ENCODE measurements around the gene CCDC51. TPM values are rescaled to one million over a fixed set of nuclear protein-coding genes. Genes with fewer than 3 reads are reported as not detected.

Gene CCDC51
- total and polyA plus RNA-seq, 2 of the 13 experiments (the other 11 are each of a cell fraction or from before 2014, with no cell fraction given), result 18.1 to 29.4 TPM

GRCh38 chr3:48405971-48406370, 33.9 kb downstream of the CCDC51 start:
- in situ Hi-C loops (cut with HindIII; ENCODE audit: extremely low pct_ligation_motif_present, low pct_unique_long_range_greater_than_20kb) (no loop called here), intact Hi-C loops (cut with micrococcal nuclease; ENCODE audit: unreplicated experiment) (no loop called here)
- no peaks in the 10 kb centered on the region for H3K27me3 ChIP-seq (ENCODE audit: control insufficient read depth in 1 of 2, insufficient read depth in 2 of 2, low read length in 2 of 2)
- CTCF ChIA-PET (ENCODE audit: low intra/inter-chr PET ratio, low total read pairs), result no interaction called here
- H3K4me3 ChIP-seq (replicated peaks in 1 of 3; ENCODE audit: insufficient read depth in 1 of 3, low read depth in 2 of 3, low read length in 3 of 3), result no peak overlapping the region
- 100% methylated on average over 1 of the region's 1 CpG for WGBS (ENCODE audit: low lambda C conversion rate)
- no peak for DNase-seq (ENCODE audit: low spot score)
- H3K79me2 ChIP-seq (ENCODE audit: insufficient read depth, low read length), result no peaks in the 10 kb centered on the region
- POLR2A ChIA-PET, result interaction anchor here (3.3 kb wide), 1 partner anchor 24 kb away, joined by 19 read pairs; the partner anchor contains the start of gene PLXNB1
- peaks cover 5% of the 10 kb centered on the region; the same call in 1 of the 2 replicates for H4K20me1 ChIP-seq (ENCODE audit: insufficient read depth, low read length)
- H3K4me2 ChIP-seq (ENCODE audit: low read depth, low read length), result no peak overlapping the region
- FAIRE-seq, result no peak
- H3K9me3 ChIP-seq (ENCODE audit: low read length), result no peaks in the 10 kb centered on the region
- no peak overlapping the region for H2AFZ ChIP-seq (ENCODE audit: low read length)
- no peak overlapping the region for H3K27ac ChIP-seq (ENCODE audit: extremely low read length, insufficient read depth, low read length)
- ATAC-seq, result no peak
- no peaks in the 10 kb centered on the region for H3K4me1 ChIP-seq (ENCODE audit: insufficient read depth, low read length)
- TF ChIP-seq ZSCAN29 (CRISPR knock-in tag; conservative IDR thresholded peaks at IDR 0.05), result no peak
- no peak for TF ChIP-seq ZNF891 (CRISPR knock-in tag; IDR thresholded peaks at IDR 0.05)
- TF ChIP-seq STAT6 (CRISPR knock-in tag; IDR thresholded peaks at IDR 0.05; ENCODE audit: borderline replicate concordance), result no peak
- TF ChIP-seq POLR2A (IDR thresholded peaks at IDR 0.05; ENCODE audit: insufficient read depth in 1 of 2, low read depth in 2 of 2, low read length in 2 of 2), result 0 out of 4 replicates have a peak, but pooled peaks of 1 of the 2 experiments have one; percentile 5
- no peak for TF ChIP-seq ZFP36L1 (CRISPR knock-in tag; IDR thresholded peaks at IDR 0.05)
- peaks cover 62 to 77% of the 10 kb centered on the region in 2 experiments for H3K36me3 ChIP-seq (replicated peaks in 1 of 2; ENCODE audit: control insufficient read depth in 1 of 2, insufficient read depth in 2 of 2, low read length in 2 of 2)
- no TSS peak for BruUV-seq (replicated peaks)
- H3K9ac ChIP-seq (ENCODE audit: insufficient read depth, low read depth, low read length), result no peak overlapping the region

GRCh38 chr3:48405343-48405881, 34.5 kb downstream of the CCDC51 start:
- H2AFZ ChIP-seq (ENCODE audit: low read length), result no peak overlapping the region
- ATAC-seq (no peak), FAIRE-seq (no peak), DNase-seq (ENCODE audit: low spot score) (no peak)
- no peak overlapping the region for H3K9ac ChIP-seq (ENCODE audit: insufficient read depth, low read depth, low read length)
- no peaks in the 10 kb centered on the region for H3K27me3 ChIP-seq (ENCODE audit: control insufficient read depth in 1 of 2, insufficient read depth in 2 of 2, low read length in 2 of 2)
- no peaks in the 10 kb centered on the region for H3K9me3 ChIP-seq (ENCODE audit: low read length)
- intact Hi-C loops (cut with micrococcal nuclease; ENCODE audit: unreplicated experiment) (no loop called here), in situ Hi-C loops (cut with HindIII; ENCODE audit: extremely low pct_ligation_motif_present, low pct_unique_long_range_greater_than_20kb) (no loop called here)
- POLR2A ChIA-PET, result interaction anchor here (1.3 to 3.3 kb wide), 4 partner anchors 18 to 34 kb away, joined by 3 to 19 read pairs (median 10); partner anchors contain the start of genes CCDC51, PLXNB1 and TMA7
- H3K27ac ChIP-seq (ENCODE audit: extremely low read length, insufficient read depth, low read length), result no peak overlapping the region
- no peak overlapping the region for H3K4me3 ChIP-seq (replicated peaks in 1 of 3; ENCODE audit: insufficient read depth in 1 of 3, low read depth in 2 of 3, low read length in 3 of 3)
- H4K20me1 ChIP-seq (ENCODE audit: insufficient read depth, low read length), result peaks cover 5% of the 10 kb centered on the region; the same call in 1 of the 2 replicates
- H3K79me2 ChIP-seq (ENCODE audit: insufficient read depth, low read length), result no peaks in the 10 kb centered on the region
- no peak overlapping the region for H3K4me2 ChIP-seq (ENCODE audit: low read depth, low read length)
- TF ChIP-seq NR2F1 (CRISPR knock-in tag; IDR thresholded peaks at IDR 0.05) (no peak), AGO2 (optimal IDR thresholded peaks at IDR 0.05; ENCODE audit: low read depth, low read length) (peak; percentile 85), RBFOX2 (IDR thresholded peaks at IDR 0.05; ENCODE audit: low read depth, low read length) (0 out of 2 replicates have a peak, but pooled peaks have one; percentile 42), MAFF (IDR thresholded peaks at IDR 0.05; ENCODE audit: low read depth, low read length) (peak; percentile 43), MAFK (conservative IDR thresholded peaks at IDR 0.05 in 1 of 2, IDR thresholded peaks at IDR 0.05 in 1 of 2; ENCODE audit: low read length in 2 of 2) (peak; percentile 32 to 53; a peak in 3 of 4 replicates)
- H3K36me3 ChIP-seq (replicated peaks in 1 of 2; ENCODE audit: control insufficient read depth in 1 of 2, insufficient read depth in 2 of 2, low read length in 2 of 2), result peaks cover 57 to 72% of the 10 kb centered on the region in 2 experiments; a peak in 4 of 5 replicates
- H3K4me1 ChIP-seq (ENCODE audit: insufficient read depth, low read length), result no peaks in the 10 kb centered on the region
- no TSS peak for BruUV-seq (replicated peaks)
- WGBS (ENCODE audit: low lambda C conversion rate), result 94% methylated on average over 9 of the region's 13 CpGs
- CTCF ChIA-PET (ENCODE audit: low intra/inter-chr PET ratio, low total read pairs), result no interaction called here

Measured in HepG2 (cell line).